Measurements from ENCODE around the gene TSPO2. TPM values are rescaled to one million over a fixed set of nuclear protein-coding genes. Genes with fewer than 3 reads are reported as not detected.

Gene TSPO2
- total RNA-seq, 1 donor from 2014 or later = not detected

- no peak for TF ChIP-seq CTCF (IDR thresholded peaks at IDR 0.05; ENCODE audit: unreplicated experiment)
- H3K27ac Mint-ChIP-seq = no peak overlapping the region
- H3K4me1 Mint-ChIP-seq = peaks cover 6% of the 10 kb centered on the region
- H3K9me3 Mint-ChIP-seq = no peaks in the 10 kb centered on the region
- no peaks in the 10 kb centered on the region for H3K36me3 Mint-ChIP-seq
- no peaks in the 10 kb centered on the region for H3K27me3 Mint-ChIP-seq (ENCODE audit: low read depth)
- no peak for DNase-seq (ENCODE audit: low spot score in 2 of 2, unreplicated experiment in 2 of 2)
- H3K4me3 Mint-ChIP-seq = no peak overlapping the region
Measured at GRCh38 chr6:41040940-41041536, 1.2 kb upstream of the TSPO2 start.

DNA sequence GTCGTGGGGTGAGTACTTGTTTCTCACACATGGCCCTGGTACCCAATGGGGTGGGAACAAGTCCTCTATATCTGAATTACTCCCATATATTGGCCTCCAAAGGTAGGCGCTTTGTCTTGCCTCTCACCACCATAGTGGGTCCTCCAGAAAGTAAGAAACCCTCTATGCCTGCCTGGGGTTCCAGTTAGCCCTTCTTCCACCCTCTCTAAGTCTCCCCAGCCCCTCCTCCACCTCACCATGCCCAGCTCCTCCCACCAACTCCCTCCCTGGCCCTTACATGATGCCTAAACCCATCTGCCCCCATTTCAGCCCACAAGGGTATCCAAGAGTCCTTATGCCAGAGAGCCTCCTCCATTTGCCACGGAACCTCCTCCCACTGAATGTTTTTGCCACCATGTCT is 884 bp downstream of the TSPO2 start:
- Mint-ChIP-seq H3K27me3 (ENCODE audit: low read depth) (no peaks in the 10 kb centered on the region), H3K4me1 (no peaks in the 10 kb centered on the region), H3K4me3 (no peak overlapping the region), H3K36me3 (no peaks in the 10 kb centered on the region), H3K27ac (no peak overlapping the region), H3K9me3 (no peaks in the 10 kb centered on the region)
- DNase-seq (ENCODE audit: low spot score in 2 of 2, unreplicated experiment in 2 of 2) = no peak
- no peak for TF ChIP-seq CTCF (IDR thresholded peaks at IDR 0.05; ENCODE audit: unreplicated experiment)

DNA sequence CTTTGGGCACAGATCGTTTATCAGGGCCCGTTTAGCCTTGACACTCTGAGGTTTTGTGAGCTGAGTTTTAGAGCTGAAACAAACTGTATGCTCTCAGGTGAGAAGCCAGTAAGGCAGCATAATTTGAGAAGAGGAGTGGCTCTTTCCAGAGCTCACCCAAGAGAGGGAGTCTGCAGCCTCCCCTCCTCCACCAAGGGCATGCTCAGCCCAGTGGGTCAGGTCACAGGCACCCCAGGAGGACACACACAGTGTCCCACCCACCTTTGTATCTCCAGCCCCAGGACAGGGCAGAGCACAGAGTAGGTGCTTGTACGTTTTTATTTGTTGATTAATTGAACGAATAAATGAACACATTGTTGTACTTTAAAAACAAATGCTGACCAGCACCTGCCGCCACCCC is 3.4 kb downstream of the TSPO2 start:
- no peaks in the 10 kb centered on the region for H3K9me3 Mint-ChIP-seq
- DNase-seq (ENCODE audit: low spot score in 2 of 2, unreplicated experiment in 2 of 2) = no peak
- TF ChIP-seq CTCF (IDR thresholded peaks at IDR 0.05; ENCODE audit: unreplicated experiment) = no peak
- H3K27ac Mint-ChIP-seq = no peak overlapping the region
- H3K4me1 Mint-ChIP-seq = peaks cover 21% of the 10 kb centered on the region
- no peak overlapping the region for H3K4me3 Mint-ChIP-seq
- H3K27me3 Mint-ChIP-seq (ENCODE audit: low read depth) = no peaks in the 10 kb centered on the region
- no peaks in the 10 kb centered on the region for H3K36me3 Mint-ChIP-seq

DNA sequence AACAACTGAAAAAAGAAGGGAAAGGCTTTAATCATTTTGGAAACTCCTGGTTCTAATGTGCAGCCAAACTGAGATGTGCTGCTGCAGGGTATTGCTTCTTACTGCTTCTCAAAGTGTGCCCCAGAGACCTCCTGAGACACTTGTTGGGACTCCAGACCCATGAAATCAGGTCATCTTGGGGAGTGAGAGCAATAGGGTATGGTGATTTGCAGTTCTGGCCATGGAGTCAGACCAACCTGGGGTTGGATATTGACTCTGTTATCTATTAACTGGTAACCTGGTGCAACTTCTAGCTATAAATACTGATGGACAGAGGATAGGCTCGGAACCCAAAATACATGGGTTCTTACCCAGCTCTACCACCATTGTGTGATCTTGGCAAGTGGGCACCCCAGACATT is 3.8 kb downstream of the TSPO2 start:
- Mint-ChIP-seq H3K4me3 (no peak overlapping the region), H3K27me3 (ENCODE audit: low read depth) (no peaks in the 10 kb centered on the region), H3K27ac (no peak overlapping the region), H3K36me3 (no peaks in the 10 kb centered on the region), H3K9me3 (no peaks in the 10 kb centered on the region), H3K4me1 (peaks cover 23% of the 10 kb centered on the region)
- no peak for TF ChIP-seq CTCF (IDR thresholded peaks at IDR 0.05; ENCODE audit: unreplicated experiment)
- DNase-seq (ENCODE audit: low spot score in 2 of 2, unreplicated experiment in 2 of 2) = no peak

- no peaks in the 10 kb centered on the region for H3K9me3 Mint-ChIP-seq
- H3K27ac Mint-ChIP-seq = no peak overlapping the region
- peaks cover 28% of the 10 kb centered on the region for H3K4me1 Mint-ChIP-seq
- no peak overlapping the region for H3K4me3 Mint-ChIP-seq
- TF ChIP-seq CTCF (IDR thresholded peaks at IDR 0.05; ENCODE audit: unreplicated experiment) = no peak
- H3K27me3 Mint-ChIP-seq (ENCODE audit: low read depth) = no peaks in the 10 kb centered on the region
- DNase-seq (ENCODE audit: low spot score in 2 of 2, unreplicated experiment in 2 of 2) = no peak
- no peaks in the 10 kb centered on the region for H3K36me3 Mint-ChIP-seq
Measured at GRCh38 chr6:41047306-41047705, 5.0 kb downstream of the TSPO2 start.
